Pulmonary artery endothelial cell (primary cell): Measurements from ENCODE around the gene FANCC. TPM values are rescaled to one million over a fixed set of nuclear protein-coding genes. Genes with fewer than 3 reads are reported as not detected.

Source experiments
- DNase-seq: peaks from one replicate; pipeline ENCODE4 v3.0.0-alpha.2; 2011; ENCODE audit warnings: low read depth, low spot score
- total RNA-seq: library from RNA; depleted of rRNA; stranded (reverse); fragments of >200 nt; gene quantifications from 2 replicates; pipeline ENCODE4 v1.2.3, GENCODE V29; 2014

Gene FANCC
- total RNA-seq, 1 donor from 2014 or later, result 5.1 TPM

GRCh38 chr9:95193480-95193879 lies 124.0 kb downstream of the FANCC start:
- DNase-seq, result no peak

GRCh38 chr9:95193067-95193466 lies 124.4 kb downstream of the FANCC start:
- DNase-seq, result no peak

DNA sequence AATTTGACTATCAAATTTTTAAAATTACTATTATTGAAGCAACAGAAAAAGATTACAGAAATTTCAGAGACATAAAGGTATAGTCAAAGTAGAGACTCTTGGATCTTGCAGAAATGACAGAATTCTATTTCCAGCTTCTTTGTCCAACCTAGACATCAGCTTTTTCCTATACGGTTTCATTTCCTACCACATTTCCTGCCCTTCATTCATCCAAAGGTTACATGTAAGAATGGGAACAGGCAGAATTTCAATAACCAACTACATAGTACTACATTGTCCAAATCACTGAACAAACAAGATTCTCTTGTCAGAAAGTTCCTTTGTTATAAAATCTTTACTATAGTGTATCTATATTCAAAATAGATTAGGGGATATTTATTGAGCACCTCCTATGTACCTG lies 124.9 kb downstream of the FANCC start:
- DNase-seq, result peak; percentile 26

- no peak for DNase-seq
Observed at GRCh38 chr9:95190413-95190812, 127.1 kb downstream of the FANCC start.

- DNase-seq, result peak; percentile 82
Observed at GRCh38 chr9:95189251-95190098, 128.0 kb downstream of the FANCC start.

DNA sequence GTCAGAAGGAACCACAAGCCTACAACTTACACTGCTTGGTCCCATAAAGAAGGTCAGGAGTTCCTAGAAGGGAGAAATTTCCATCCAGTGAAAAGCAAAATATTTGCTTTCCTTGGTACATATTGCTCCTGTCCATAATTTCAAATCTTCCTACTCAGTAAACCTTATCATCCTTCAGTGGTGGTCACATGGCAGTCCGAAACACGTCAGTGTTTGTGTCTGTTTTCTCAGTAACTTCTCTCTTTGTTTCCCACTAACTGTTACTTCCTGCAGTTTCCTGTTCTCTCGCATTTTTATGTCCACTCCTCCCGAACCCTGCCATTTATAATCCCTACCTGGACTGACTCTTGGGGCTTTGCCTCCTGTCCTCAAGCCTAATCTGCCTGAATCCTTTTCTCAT lies 129.1 kb downstream of the FANCC start:
- peak; percentile 75 for DNase-seq

GRCh38 chr9:95185956-95186355 lies 131.6 kb downstream of the FANCC start:
- no peak for DNase-seq

DNA sequence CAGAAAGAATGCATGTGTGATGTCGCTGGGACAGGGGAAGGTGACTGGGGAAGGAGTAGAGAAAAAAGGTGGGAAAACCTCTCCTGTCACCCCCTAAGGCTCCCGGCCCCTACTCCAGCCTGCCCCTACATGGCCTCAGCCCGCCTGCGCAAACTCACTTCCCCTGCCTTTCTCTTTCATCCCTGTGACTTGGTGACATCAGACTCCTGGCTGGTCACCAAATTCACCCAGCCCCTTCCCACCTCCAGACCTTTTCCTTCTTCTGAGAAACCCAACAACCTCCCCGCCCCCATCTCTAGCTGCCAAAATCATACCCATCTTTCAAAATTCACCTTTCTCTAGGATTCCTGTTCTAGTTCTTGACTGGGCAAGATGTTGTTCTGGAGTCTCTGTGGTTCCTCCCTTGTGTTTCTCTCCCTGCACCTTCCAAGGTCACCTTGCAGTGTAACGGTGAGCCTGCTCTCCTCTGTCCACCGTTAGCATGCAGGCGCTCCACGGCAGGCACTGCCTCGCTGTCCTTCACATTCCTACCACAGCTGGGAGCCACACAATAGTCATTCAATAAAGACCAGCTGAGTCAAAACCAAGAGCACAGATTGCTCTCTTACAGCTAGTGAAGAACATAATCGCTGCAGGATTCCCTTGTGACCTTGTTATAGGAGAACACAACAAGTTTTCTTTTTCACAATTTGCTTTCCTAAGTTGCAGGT lies 134.5 kb downstream of the FANCC start:
- DNase-seq, result no peak

DNA sequence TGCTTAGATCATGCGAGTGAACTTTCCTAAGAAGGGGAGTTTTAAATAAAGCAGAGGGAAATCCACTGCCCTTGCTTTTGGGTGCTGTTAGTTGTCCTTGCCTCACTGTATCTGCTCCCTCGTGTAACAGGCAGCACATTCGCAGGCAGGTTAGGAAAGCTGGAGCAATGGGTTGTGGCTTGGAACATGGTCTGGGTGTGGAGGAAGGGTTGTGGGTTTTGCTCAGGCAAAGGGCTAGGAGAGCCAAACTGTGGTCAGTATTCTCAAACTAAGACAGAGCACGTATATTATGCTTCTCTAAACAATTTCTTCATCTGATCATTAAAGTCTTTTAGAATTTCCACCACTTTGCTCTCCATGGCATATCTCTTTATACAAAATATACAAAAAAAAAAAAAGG lies 135.7 kb downstream of the FANCC start:
- DNase-seq, result no peak

DNA sequence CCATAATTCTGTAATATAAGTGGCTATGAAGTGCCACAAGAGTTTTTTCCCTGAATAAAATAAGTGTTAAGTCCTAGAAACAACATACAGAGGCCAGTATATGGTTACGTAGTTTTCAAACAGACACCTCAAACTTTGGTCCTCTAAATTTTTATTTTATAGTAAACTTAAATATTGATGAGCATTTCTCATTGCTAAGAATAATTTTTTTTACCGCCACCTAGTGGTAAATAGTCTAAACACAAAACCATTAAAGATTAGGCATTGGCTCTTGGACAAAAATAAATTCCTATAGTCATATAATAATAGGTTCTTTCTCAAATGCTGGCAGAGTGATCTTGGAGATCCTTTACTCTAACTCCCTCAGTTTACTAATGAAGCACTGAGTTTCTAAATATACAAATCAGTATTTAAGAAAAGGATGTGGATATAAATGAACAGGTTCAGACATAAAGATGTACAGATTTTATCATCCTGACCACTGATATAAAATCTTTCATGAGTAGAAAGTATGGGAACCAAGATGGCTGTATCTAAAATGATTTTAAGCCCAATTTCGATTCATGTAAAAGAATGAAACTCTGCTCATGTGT lies 136.2 kb downstream of the FANCC start:
- DNase-seq, result no peak

- no peak for DNase-seq
Observed at GRCh38 chr9:95177617-95178016, 139.9 kb downstream of the FANCC start.

DNA sequence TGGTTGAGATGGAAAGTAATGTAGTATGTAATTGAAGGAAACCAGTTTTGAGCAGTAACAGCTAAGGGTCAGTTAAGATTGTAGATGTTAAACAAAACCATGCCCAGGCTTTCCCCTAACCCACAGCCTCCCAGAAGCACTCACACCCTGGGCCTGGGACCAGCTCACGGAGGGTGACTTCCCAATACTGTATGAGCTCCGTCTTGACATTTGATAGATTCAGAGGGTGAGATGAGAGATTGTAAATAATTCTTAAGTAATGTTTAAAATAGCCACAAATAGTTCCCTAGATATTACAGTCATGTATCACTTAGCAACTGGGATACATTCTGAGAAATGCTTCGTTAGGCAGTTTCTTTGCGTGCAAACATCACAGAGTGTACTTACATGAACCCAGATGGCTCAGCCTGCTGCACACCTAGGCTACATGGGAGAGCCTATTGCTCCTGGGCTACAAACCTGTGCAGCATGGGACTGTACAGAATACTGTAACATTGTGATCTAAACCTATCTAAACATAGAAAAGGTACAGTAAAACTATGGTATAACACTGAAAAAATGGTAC lies 140.7 kb downstream of the FANCC start:
- DNase-seq, result no peak

DNA sequence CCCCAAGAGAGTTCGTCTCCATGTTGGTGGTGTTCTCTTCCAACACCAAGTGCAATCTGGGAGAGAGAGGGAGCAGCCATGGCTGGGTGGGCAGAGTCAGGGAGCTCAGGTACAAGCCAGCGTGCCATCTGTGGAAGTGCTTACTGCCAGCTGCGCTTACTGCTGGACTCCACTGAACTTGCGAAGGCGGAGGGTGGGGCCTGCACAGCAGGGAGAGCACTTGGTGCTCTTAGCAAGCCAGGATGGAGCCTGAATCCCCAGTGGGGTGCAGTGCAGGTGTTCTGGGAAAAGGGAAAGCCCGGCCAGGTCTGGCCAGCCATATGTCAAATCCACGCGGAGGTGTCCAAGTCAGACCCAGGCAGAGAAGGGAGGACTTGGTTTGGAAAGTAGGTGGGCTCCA lies 142.0 kb downstream of the FANCC start:
- DNase-seq, result no peak

DNA sequence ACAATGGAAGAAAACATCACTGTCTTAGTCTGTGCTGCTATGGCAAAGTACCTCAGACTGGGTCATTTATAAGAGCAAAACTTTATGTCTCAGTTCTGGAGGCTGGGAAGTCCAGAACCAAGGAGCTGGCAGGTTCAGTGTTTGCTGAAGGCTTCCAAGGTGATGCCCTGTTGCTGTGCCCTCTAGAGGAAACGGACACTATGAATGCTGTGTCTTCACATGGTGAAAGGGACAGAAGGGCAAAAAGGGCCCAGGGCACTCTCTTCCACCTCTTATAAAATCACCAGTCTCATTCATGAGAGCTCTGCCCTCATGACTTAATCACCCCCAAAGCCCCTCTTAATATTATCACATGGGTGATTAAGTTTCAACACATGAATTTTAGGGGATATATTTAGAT lies 143.5 kb downstream of the FANCC start:
- DNase-seq, result no peak

GRCh38 chr9:95171596-95171995 lies 145.9 kb downstream of the FANCC start:
- no peak for DNase-seq

DNA sequence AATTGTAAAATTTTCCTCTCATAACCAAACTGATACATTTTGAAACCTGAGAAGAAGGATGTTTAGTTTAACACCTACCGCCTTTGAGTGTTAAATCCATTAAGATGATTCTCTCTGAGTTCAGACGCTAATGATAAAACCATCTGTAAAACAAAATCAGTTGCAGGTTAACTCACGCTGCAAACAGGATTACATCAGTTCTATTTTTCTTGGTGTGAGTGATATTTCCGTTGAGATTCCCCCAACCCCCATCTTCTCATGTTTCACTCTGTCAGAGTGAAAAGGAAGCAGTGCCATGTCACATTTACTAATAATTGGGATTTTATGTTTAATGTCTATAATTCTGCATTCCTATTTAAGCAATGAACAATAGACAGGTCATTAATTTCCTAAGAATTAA lies 146.5 kb downstream of the FANCC start:
- peak; percentile 27 for DNase-seq

DNA sequence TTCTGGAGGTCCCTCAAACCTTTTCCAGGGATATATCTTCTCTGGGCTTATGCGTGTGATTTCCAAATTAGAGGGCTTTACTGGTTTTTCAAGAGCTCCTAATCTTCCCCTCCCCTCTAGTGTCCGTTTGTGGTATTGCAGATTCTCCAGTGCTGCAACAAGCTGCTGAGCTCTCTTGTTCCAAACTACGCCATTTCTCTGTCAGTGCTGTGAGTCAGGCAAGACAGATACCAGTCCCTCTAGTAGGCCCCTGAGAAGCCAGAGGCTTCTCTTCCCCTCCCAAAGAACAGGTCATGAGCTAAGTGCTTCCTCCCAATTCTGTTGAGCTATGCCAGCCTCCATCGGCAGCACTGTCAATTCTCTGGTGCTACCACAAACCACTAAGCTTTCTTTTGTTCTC lies 149.5 kb downstream of the FANCC start:
- peak; percentile 66 for DNase-seq

- DNase-seq, result no peak
Observed at GRCh38 chr9:95165004-95165403, 152.5 kb downstream of the FANCC start.

GRCh38 chr9:95157481-95158151 lies 159.9 kb downstream of the FANCC start:
- no peak for DNase-seq

- no peak for DNase-seq
Observed at GRCh38 chr9:95156074-95156473, 161.4 kb downstream of the FANCC start.

- no peak for DNase-seq
Observed at GRCh38 chr9:95155220-95155619, 162.3 kb downstream of the FANCC start.

DNA sequence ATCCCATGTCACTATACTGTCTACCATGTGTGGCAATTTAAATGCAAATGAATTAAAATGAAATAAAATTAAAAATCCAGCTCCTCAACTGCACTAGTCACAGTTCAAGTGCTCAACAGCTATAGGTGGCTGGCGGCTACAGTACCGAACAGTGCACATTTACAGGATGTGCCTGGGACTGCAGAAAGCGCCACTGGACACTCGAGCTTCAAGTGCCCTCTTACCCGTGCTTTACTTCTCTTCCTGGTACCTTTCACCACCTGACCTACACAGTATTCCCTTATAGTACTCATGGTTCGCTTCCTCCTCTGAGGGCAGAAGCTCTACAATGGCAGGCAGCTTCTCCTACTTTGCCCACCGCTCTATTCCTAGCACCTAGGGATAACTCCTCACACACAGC lies 166.6 kb downstream of the FANCC start:
- no peak for DNase-seq
